Psoas muscle (tissue), 8 donors: ENCODE results near the gene ADAMTS6. TPM values are rescaled to one million over a fixed set of nuclear protein-coding genes. Genes with fewer than 3 reads are reported as not detected.

Experiments
- ATAC-seq, 4 donors: fragments of 200-7000 bp; cut with Tn5 transposase; one replicate each; pipeline ENCODE4 v1.9.1; 2020; ENCODE audit warnings: moderate library complexity in 3 of 4, mild to moderate bottlenecking in 2 of 4
- DNase-seq, 2 donors: peaks; one replicate each; pipeline ENCODE4 v3.0.0-alpha.2; 2020
- H3K27ac ChIP-seq: fragments of 200-600 bp; one replicate; pipeline ENCODE4 v1.8.0; 2022
- H3K27me3 ChIP-seq, 3 donors: fragments of 200-600 bp in 1 of 3; one replicate each; pipeline versions ENCODE4 v1.6.1 to v1.8.0; 2013 to 2022; ENCODE audit warnings: low read length in 2 of 3, mild to moderate bottlenecking in 2 of 3, moderate library complexity in 1 of 3; ENCODE audit not compliant: insufficient read depth in 3 of 3
- H3K36me3 ChIP-seq, 2 donors: fragments of 200-600 bp in 1 of 2; one replicate each; pipeline versions ENCODE4 v1.6.1 to v1.8.0; 2013 to 2022; ENCODE audit warnings: low read depth in 1 of 2, mild to moderate bottlenecking in 1 of 2, moderate library complexity in 1 of 2; ENCODE audit not compliant: insufficient read depth in 1 of 2
- H3K4me1 ChIP-seq: fragments of 200-600 bp; one replicate; pipeline ENCODE4 v1.8.0; 2022
- H3K4me3 ChIP-seq: fragments of 200-600 bp; one replicate; pipeline ENCODE4 v1.8.0; 2022; ENCODE audit warnings: mild to moderate bottlenecking
- H3K9me3 ChIP-seq: fragments of 200-600 bp; one replicate; pipeline ENCODE4 v1.8.0; 2022
- WGBS, 3 donors: extraction: QIAGEN DNeasy Blood & Tissue Kit; methylation state at CpG; one replicate each; pipeline versions ENCODE4 v1.1.6 to v1.1.7; 2013; 5-methylcytosine and 5-hydroxymethylcytosine counted together
- intact Hi-C, 2 donors: fragments of 100-400 bp; cut with DNase I; formaldehyde crosslinking; loops; one replicate each; pipeline versions ENCODE4 v1.11.0 to v1.14.2; 2022
- polyA plus RNA-seq, 3 donors: library from polyadenylated mRNA; stranded (reverse); fragments of 200-250 nt; gene quantifications; one replicate each; pipeline ENCODE4 v1.2.3, GENCODE V29; 2013
- total RNA-seq, 4 donors: library from RNA; stranded (reverse); fragmentation: NEBNext Ultra II Directional in 2 of 4; extraction: Animal tissue kit (Norgen Biotek cat#: 25700) in 2 of 4; gene quantifications; one replicate each; pipeline versions ENCODE4 v1.2.1 to v1.2.4, GENCODE V29; 2021 to 2023
- TF ChIP-seq, protein P1 (sequence below): fragments of 200-600 bp; IDR thresholded peaks from one replicate; pipeline ENCODE4 v1.8.0; 2022; ENCODE audit warnings: antibody characterized with exemption
- donor health status: healthy with polysubstance abuse.
- donor health status: DM: no; HTN: no; CAD: no; lungs with moderate emphysema.
- donor health status: Bipolar disorder and iron deficiency.
- donor health status: healthy.
- donor health status: DM: yes; HTN: yes; CAD: no.
- donor health status: DM: no; HTN: no; CAD: no.
- donor health status: DM: no; HTN: no; CAD: no.
- donor health status: DM: yes; HTN: yes; CAD: no.

ADAMTS6 gene
- total and polyA plus RNA-seq, 7 donors, result 0.06 to 0.59 (median 0.24) TPM

DNA sequence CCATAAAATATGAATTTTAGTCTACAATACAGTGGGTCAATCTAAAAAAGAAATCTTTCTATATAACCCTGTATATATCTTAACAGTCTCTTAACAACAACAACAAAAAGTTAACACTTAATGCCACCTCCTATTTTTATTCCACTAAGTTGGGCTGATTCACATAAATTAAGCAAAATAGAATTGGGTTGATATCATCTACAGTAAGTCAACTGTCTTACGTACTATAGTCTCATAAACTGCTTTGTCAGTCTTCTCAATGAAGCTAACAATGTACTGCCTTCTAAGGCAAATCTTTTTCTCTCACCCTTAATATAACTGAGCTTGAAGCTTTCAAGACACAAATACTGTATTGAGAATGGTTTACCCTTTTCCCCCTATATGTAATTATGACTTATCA lies 185.7 kb downstream of the ADAMTS6 start:
- TF ChIP-seq, protein P1, sequence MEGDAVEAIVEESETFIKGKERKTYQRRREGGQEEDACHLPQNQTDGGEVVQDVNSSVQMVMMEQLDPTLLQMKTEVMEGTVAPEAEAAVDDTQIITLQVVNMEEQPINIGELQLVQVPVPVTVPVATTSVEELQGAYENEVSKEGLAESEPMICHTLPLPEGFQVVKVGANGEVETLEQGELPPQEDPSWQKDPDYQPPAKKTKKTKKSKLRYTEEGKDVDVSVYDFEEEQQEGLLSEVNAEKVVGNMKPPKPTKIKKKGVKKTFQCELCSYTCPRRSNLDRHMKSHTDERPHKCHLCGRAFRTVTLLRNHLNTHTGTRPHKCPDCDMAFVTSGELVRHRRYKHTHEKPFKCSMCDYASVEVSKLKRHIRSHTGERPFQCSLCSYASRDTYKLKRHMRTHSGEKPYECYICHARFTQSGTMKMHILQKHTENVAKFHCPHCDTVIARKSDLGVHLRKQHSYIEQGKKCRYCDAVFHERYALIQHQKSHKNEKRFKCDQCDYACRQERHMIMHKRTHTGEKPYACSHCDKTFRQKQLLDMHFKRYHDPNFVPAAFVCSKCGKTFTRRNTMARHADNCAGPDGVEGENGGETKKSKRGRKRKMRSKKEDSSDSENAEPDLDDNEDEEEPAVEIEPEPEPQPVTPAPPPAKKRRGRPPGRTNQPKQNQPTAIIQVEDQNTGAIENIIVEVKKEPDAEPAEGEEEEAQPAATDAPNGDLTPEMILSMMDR, result no peak
- no peaks in the 10 kb centered on the region for H3K9me3 ChIP-seq
- ATAC-seq, result no peak
- 93 to 99% (median 97%) methylated on average over 1 of the region's 1 CpG for WGBS, 3 donors
- no peaks in the 10 kb centered on the region for H3K4me1 ChIP-seq
- H3K27ac ChIP-seq, result no peak overlapping the region
- H3K4me3 ChIP-seq, result no peak overlapping the region
- no peaks in the 10 kb centered on the region for H3K36me3 ChIP-seq
- H3K27me3 ChIP-seq, result no peaks in the 10 kb centered on the region
- no peak for DNase-seq
- intact Hi-C loops, result no loop called here

DNA sequence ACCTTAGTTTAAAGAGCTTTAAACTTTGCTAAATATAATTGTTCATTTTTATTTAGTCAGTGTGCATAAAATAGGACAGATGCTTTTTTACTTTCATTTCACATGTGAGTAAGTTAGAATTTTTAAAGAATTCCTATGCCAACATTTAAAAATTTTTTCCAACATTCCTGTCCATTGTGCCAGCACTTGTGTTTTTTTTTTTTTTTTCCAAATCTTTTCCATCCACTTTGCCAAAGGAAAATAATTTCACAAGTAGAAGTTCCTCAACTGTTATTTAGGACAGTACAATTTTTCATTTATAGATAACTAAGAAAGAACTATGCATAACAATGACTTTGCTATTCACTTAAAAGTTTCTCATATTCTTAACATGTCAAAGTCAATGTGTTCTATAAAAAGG lies 189.5 kb downstream of the ADAMTS6 start:
- no peak for ATAC-seq
- Histone ChIP-seq H3K4me3 (no peak overlapping the region), H3K4me1 (no peaks in the 10 kb centered on the region), H3K36me3 (no peaks in the 10 kb centered on the region), H3K9me3 (no peaks in the 10 kb centered on the region), H3K27ac (no peak overlapping the region), H3K27me3 (no peaks in the 10 kb centered on the region)
- intact Hi-C loops, result no loop called here
- TF ChIP-seq, protein P1, result no peak
- no peak for DNase-seq

DNA sequence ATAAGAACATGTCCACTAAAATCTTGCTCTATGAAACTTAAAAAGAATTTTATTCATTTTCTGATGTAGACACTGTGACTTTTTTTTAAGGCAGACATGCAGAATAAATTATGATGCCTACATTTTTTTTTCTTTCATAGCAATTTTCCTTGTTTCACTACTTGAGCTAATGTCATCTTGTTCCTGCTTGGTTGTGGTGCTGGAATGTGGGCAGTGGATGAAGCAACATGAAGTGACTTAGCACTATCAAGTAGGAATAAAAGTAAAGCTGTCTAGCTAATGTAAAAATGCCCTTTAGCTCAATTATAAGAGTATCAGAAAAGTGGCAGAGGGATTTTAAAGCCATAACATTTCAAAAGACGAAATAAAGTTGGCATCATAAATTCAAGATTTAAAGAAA lies 191.0 kb downstream of the ADAMTS6 start:
- H3K4me1 ChIP-seq, result no peaks in the 10 kb centered on the region
- no peaks in the 10 kb centered on the region for H3K9me3 ChIP-seq
- intact Hi-C loops, result no loop called here
- 93 to 98% (median 95%) methylated on average over 1 of the region's 1 CpG for WGBS, 3 donors
- TF ChIP-seq, protein P1, result no peak
- H3K36me3 ChIP-seq, result no peaks in the 10 kb centered on the region
- H3K4me3 ChIP-seq, result no peak overlapping the region
- no peak overlapping the region for H3K27ac ChIP-seq
- no peak for ATAC-seq
- H3K27me3 ChIP-seq, result no peaks in the 10 kb centered on the region
- no peak for DNase-seq

DNA sequence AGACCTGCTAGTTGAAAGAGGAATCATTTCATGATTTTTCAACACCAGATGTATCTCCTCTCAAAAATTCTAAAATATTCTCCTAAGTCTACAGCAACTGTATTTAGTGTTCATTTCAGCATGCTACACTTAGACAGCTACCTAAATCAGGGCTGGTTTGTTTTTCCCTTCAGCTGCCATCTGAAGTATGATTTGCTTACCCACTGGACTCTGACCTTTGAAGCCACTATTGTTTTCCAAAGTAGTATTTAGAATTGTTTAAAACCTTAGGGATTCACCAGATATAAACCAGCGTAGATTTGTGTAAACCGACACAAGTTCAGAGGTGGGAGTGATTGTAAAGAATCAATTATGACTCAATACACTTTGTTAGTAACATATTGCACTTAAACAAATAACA lies 193.1 kb downstream of the ADAMTS6 start:
- Histone ChIP-seq H3K27me3 (no peaks in the 10 kb centered on the region), H3K36me3 (no peaks in the 10 kb centered on the region), H3K4me3 (no peak overlapping the region), H3K9me3 (no peaks in the 10 kb centered on the region), H3K4me1 (no peaks in the 10 kb centered on the region), H3K27ac (no peak overlapping the region)
- 91 to 92% (median 91%) methylated on average over 2 of the region's 2 CpGs for WGBS, 3 donors
- DNase-seq (no peak), ATAC-seq (no peak)
- intact Hi-C loops, result no loop called here
- TF ChIP-seq, protein P1, result no peak

- no peaks in the 10 kb centered on the region for H3K36me3 ChIP-seq
- intact Hi-C loops, result no loop called here
Measured at GRCh38 chr5:65279603-65280002, 202.1 kb downstream of the ADAMTS6 start.

More at GRCh38 chr5:65279603-65280002, 202.1 kb downstream of the ADAMTS6 start:
- H3K9me3 ChIP-seq, result no peaks in the 10 kb centered on the region
- WGBS, 3 donors, result 83 to 86% (median 84%) methylated on average over 2 of the region's 2 CpGs
- H3K27ac ChIP-seq, result no peak overlapping the region
- no peaks in the 10 kb centered on the region for H3K4me1 ChIP-seq
- no peak for ATAC-seq
- DNase-seq, result no peak
- TF ChIP-seq, protein P1, result no peak
- no peaks in the 10 kb centered on the region for H3K27me3 ChIP-seq
- H3K4me3 ChIP-seq, result no peak overlapping the region
